Measurements from ENCODE around the gene XRN2. TPM values are rescaled to one million over a fixed set of nuclear protein-coding genes. Genes with fewer than 3 reads are reported as not detected.

XRN2 gene
- total RNA-seq, 2 donors from 2014 or later, result 37.5 to 40.8 TPM

DNA sequence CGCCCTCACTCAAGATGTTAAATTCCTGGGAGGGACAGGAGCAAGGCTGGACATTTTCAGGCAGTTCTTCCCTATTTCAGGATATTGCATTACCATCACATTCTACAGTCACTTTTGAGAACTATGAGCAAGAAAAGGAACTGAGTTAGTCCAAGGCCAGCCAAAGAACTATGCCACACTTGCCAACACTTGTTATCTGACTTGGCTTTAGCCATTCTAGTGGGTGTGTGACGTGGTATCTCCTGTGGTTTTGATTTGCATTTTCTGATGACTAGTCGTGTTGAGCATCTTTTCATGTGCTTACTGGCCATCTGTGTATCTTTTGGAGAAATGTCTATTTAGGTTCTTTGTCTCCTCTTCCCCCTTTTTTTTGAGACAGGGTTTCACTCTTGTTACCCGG is 12.0 kb downstream of the XRN2 start:
- Histone ChIP-seq H3K4me1 (peaks cover 0 to 44% of the 10 kb centered on the region in 2 donors), H3K36me3 (no peaks in the 10 kb centered on the region)

DNA sequence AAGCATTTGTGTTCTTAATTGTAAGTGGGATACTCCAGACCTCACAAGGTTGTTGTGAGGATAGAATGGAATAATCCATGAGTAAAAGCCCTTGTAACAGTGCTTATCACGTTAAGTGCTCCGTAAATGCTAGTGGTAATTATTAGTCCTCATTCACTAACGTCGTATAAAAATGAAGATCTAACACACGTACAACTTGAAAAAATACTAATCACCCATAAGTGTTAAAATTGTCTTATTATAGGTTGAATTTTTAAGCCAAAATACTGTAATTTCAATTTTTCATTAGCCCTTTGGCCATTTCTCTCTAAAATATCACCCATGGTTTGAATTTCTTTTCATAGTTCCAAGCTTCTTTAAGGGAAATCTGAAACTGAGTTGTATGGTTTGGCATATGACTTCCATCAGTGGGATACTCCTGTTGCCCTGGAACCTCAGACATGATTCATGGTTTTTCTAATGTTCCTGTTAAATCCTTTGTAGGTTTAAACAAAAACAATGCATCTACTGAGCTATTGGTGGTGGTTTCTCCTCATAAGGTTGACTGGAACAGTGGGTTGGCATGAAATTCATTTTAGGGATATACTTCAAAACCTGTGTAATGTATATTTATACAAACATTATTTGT is 19.1 kb downstream of the XRN2 start:
- H3K4me1 ChIP-seq, result peaks cover 0 to 58% of the 10 kb centered on the region in 2 donors
- no peak for DNase-seq (ENCODE audit: low spot score)
- H3K4me3 ChIP-seq, result no peak overlapping the region
- no peaks in the 10 kb centered on the region for H3K27me3 ChIP-seq
- no peaks in the 10 kb centered on the region for H3K36me3 ChIP-seq
- H3K9me3 ChIP-seq, result peaks cover 0 to 15% of the 10 kb centered on the region in 2 donors
- TF ChIP-seq, protein P1, sequence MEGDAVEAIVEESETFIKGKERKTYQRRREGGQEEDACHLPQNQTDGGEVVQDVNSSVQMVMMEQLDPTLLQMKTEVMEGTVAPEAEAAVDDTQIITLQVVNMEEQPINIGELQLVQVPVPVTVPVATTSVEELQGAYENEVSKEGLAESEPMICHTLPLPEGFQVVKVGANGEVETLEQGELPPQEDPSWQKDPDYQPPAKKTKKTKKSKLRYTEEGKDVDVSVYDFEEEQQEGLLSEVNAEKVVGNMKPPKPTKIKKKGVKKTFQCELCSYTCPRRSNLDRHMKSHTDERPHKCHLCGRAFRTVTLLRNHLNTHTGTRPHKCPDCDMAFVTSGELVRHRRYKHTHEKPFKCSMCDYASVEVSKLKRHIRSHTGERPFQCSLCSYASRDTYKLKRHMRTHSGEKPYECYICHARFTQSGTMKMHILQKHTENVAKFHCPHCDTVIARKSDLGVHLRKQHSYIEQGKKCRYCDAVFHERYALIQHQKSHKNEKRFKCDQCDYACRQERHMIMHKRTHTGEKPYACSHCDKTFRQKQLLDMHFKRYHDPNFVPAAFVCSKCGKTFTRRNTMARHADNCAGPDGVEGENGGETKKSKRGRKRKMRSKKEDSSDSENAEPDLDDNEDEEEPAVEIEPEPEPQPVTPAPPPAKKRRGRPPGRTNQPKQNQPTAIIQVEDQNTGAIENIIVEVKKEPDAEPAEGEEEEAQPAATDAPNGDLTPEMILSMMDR (IDR thresholded peaks at IDR 0.05), result no peak
- H3K27ac ChIP-seq, result no peak overlapping the region

More for the DNA sequence above, 12.0 kb downstream of the XRN2 start:
- DNase-seq (ENCODE audit: low spot score), result no peak
- Histone ChIP-seq H3K9me3 (peaks cover 0 to 5% of the 10 kb centered on the region in 2 donors), H3K27ac (no peak overlapping the region), H3K27me3 (no peaks in the 10 kb centered on the region), H3K4me3 (no peak overlapping the region)
- TF ChIP-seq, protein P1 (IDR thresholded peaks at IDR 0.05), result no peak

DNA sequence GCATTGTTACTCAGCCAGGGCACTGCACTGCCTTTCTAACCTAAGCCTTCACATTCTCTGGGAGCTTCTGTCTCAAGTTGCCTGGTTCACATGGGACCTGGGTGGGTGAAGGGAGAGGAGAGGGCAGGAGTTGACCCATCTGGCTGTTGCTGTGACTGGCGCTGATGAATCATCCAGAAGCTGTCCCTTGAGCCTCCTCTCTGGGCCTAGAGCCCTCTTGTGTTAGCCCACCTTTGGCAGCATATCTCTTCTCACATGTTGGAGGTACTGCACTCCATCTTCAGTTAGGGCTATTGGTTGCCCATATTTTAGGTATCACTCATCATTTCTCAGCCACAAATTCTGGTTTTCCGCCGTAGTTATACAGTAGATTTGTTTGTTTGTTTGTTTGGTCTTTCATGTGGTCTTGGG is 19.8 kb downstream of the XRN2 start:
- no peaks in the 10 kb centered on the region for H3K27me3 ChIP-seq
- DNase-seq (ENCODE audit: low spot score), result no peak
- no peak overlapping the region for H3K4me3 ChIP-seq
- peaks cover 0 to 63% of the 10 kb centered on the region in 2 donors for H3K4me1 ChIP-seq
- H3K36me3 ChIP-seq, result no peaks in the 10 kb centered on the region
- no peak overlapping the region for H3K27ac ChIP-seq
- TF ChIP-seq, protein P1 (IDR thresholded peaks at IDR 0.05), result no peak
- H3K9me3 ChIP-seq, result peaks cover 0 to 15% of the 10 kb centered on the region in 2 donors

DNA sequence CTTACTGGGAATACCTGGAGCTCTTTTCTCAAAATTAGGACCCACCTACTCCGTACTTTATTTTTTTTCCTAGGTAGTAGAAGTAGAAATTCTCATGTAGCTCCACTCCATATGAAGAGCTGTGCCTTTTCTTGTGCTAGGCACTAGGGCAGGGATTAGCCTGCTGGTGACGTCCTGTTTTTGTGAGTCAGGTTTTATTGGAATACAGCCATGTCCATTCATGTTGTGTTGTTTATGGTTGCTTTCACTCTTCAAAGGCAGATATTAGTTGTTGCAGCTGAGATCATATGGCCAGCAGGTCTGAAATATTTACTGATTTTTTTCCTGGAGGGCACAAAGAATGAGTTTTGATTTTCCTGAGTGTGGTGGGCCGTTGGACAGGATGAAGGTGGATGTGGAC is 20.5 kb downstream of the XRN2 start:
- no peak for DNase-seq (ENCODE audit: low spot score)
- H3K4me3 ChIP-seq, result no peak overlapping the region
- no peak overlapping the region for H3K27ac ChIP-seq
- H3K9me3 ChIP-seq, result peaks cover 0 to 15% of the 10 kb centered on the region in 2 donors
- TF ChIP-seq, protein P1 (IDR thresholded peaks at IDR 0.05), result no peak
- H3K4me1 ChIP-seq, result peaks cover 0 to 58% of the 10 kb centered on the region in 2 donors
- no peaks in the 10 kb centered on the region for H3K36me3 ChIP-seq
- H3K27me3 ChIP-seq, result no peaks in the 10 kb centered on the region

GRCh38 chr20:21324126-21324525 is 21.0 kb downstream of the XRN2 start:
- Histone ChIP-seq H3K4me1 (peaks cover 0 to 53% of the 10 kb centered on the region in 2 donors), H3K9me3 (peaks cover 0 to 15% of the 10 kb centered on the region in 2 donors), H3K27me3 (no peaks in the 10 kb centered on the region)

More at GRCh38 chr20:21324126-21324525, 21.0 kb downstream of the XRN2 start:
- Histone ChIP-seq H3K4me3 (no peak overlapping the region), H3K27ac (no peak overlapping the region), H3K36me3 (no peaks in the 10 kb centered on the region)
- TF ChIP-seq, protein P1 (IDR thresholded peaks at IDR 0.05), result no peak
- DNase-seq (ENCODE audit: low spot score), result no peak

All from right atrium auricular region (tissue), 2 donors.